ENCODE measurements around the gene RPTOR.

DNA sequence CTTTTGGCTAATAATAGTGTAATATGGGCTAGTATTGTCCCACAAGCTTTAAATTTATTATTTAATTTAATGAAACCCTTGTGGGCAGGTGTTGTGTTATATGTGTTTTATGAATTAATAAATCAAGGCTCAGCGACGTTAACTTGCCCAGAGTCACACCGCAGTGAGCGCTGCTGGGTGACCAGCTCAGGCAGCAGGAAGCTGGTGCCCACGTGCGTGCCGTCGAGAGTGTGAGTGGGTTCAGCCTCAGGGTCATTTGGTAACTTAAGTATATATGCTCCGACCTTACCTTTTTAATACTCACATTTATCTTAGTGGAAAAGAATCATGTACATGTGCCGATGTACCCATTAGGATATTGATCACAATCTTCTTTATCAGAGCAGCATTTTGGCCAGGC lies 309.6 kb downstream of the RPTOR start:
- TF ChIP-seq EZH2 (IDR thresholded peaks at IDR 0.05; ENCODE audit: insufficient read depth, poor library complexity, severe bottlenecking) (no peak), EZH2phosphoT487 (IDR thresholded peaks at IDR 0.05; ENCODE audit: insufficient read depth, low read depth) (no peak)
